Medulla oblongata (tissue), 1 donor: ENCODE results near the gene CDK11B.
A peak's percentile ranks its signal among the peaks of the same experiment; 100 is the strongest.
"Not testable (repeated sequence)": the region's sequence is repeated elsewhere in the genome, so short reads cannot be mapped to it uniquely, and the experiment has no call there.

ENCODE experiments used
- DNase-seq: peaks from one replicate; pipeline ENCODE4 v3.0.0-alpha.2; 2015; ENCODE audit errors: extremely low spot score

Gene CDK11B

DNA sequence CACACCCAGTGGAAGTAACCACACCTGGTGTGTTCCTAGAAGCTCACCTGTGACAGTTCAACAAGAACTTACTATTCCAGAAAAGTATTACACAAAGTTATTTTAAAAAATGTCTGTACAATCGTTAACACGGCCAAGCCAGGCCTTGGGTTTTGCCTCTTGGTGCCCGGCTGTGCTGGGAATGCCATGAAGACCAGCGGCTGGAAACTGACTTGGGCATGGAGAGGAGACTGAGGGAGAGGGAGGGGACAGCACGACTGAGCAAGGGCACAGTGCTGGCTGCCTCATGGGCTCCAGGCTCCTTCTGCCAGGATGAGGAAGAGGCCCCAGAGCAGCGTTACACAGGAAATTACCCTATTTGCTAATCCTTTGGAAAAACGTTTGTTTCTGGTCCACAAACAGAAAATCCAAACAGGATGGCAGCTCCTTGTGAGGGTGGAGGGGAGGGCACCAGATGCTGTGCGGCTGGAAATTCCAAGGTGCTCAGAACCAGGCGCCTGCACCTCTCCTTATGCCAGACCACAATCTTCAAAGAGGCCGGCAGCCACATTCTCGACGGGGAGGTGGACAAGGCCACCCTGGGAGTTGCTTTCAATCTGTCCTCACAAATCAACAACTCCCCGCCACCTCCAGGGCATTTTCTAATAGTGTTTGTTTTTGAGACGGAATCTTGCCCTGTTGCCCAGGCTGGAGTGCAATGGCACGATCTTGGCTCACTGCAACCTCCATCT lies 4.2 kb upstream of the CDK11B start:
- DNase-seq: not testable (repeated sequence)

DNA sequence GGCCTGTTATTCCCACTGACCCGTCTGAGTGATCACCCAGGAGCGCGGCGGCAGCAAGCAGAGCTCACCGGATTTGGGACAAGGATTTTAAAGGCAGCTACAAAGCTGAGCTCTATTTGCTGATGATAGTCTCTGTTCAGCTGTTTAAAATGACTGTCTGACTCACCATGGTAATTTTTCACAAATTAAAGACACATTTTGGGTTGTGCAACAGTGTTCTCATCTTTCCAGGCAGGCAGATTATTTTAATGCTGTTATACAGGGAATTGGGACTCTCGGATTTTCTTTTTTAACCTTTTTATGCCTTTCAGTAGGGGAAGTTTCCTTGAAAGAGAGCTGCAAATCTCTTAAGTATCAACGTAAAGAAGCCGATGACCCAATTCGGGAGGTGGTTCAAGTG lies 3.6 kb upstream of the CDK11B start:
- not testable (repeated sequence) for DNase-seq

DNA sequence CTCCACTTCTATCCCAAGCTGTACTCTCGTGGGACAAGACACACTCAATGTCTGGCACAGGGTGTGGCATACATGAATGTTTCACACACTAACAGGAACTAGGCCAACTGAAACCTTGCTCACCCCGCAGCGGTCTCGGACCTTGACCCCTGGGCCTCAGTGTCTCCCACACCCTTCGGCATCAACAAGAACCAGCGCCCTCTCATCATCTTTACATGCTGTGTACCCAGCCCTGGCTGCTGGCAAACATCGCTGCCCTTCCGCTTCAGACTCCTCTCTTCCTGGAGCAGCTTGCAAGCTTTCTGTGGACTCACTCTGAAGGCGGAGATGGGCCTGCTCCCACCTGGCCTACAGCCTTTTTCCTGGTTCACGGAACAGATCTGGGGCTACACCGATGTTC lies 10.5 kb downstream of the CDK11B start:
- not testable (repeated sequence) for DNase-seq

DNA sequence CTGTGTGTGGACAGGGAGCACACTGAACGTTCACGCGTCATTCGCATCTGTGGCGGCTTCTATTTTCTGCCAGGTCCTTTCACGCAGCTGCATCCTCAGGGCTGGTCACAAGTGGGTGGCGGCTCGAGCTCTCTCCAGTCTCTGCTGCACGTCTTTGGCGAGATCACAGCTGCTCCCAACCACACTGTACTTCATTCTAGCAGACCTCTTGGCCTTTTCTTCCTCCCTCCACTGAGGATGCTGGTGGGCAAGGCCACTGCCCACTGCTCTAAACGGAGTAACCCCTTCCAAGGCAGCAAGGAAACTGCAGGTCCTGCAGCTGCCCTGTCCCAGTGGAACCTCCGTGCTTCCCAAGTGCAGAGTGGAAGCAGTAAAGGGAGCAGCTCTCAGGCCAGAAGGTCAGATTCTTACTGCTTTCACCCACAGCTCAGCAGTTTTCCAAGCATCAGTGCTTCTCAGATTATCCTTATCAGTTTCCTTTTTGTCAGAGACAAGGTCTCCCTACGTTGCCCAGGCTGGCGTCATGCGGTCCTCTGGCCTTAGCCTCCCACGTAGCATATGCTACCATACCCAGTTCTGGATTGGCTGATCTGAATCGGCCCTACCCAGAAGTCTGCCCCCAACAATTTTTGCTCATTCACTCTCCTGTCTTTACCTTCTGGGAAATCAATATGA lies 11.1 kb downstream of the CDK11B start:
- not testable (repeated sequence) for DNase-seq

DNA sequence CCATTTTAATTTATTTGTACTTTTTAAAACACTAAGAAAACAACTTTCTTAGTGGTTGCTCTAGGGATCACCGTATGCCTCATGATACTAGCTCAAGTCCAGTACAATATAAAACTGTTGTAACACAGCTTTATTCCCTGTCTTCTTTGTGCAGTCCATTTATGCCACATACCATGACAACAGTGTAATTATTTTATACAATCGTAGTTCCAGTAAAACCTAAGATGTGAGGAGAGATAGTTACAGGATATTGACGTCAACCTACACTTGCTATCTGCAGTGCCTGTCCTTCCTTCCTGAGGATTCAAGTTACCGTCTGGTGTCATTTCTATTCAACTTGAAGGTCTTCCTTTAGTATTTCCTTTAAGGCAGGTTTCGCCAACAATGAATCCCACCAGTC lies 12.5 kb downstream of the CDK11B start:
- not testable (repeated sequence) for DNase-seq

DNA sequence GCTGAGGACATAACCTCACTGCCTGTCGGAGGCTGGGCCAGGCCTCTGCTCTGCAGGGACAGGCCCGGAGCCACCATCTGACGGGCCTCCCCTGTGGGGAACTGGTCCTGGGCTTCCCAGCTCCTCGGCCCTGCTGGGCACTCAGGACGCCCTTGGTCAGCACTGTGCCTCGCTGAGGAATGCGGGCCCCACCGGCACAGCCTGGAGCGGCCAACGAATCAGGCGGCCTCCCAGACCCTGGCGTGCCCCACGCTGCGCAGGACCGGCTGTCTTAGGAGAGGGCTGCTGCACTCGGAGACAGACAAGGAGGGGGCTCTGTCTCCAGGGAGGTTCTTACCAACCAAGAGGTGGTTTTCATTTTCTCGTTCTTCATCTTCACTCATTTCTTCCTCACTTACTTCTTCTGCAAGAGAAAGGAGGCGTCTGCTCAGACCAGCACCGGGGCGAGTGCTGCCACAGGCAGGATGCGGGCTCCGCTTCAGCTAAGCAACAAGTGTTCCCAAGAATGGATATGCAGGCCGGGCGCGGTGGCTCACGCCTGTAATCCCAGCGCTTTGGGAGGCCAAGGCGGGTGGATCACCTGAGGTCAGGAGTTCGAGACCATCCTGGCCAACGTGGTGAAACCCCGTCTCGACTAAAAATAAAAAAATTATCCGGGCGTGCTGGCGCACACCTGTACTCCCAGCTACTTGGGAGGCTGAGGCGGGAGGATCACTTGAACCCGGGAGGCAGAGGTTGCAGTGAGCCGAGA lies 17.9 kb downstream of the CDK11B start:
- DNase-seq: not testable (repeated sequence)

DNA sequence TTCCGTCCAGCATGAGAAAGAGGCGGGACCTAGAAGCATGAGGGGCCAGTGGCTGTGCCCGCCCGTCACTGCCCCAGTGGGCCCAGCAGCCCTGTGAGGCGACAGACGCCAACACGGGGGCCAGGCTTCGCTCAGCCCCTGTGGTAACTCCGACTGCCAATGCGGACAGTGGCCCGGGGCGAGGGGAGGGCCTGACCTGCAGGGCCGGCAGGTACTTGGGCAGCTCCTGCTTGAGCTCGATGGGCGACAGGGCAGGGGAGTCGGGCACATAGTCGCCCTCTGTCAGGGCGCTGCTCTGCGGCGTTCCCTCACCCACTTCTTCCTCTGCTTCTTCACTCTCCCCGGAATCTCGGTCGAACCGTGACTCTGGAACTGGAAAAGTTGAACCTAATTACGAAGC lies 18.7 kb downstream of the CDK11B start:
- DNase-seq: not testable (repeated sequence)

DNA sequence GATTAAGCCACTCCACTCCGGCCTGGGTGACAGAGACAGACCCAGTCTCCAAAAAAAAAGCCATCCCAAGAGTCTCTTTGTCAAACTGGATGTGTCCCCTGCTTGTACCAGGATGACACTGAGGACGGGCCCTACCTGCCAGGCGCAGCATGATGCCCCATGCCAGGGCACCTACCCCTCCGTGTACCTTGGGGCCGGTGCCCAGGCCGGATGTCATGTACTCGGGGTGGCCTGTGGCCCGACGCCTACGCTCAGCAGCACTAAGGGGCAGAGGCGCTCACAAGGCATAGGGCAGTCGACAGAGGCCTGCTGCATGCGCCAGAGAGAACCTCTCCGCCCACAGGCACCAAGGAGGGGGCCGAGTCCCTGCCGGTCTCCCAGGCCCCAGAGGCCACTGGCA lies 19.4 kb downstream of the CDK11B start:
- DNase-seq: not testable (repeated sequence)

DNA sequence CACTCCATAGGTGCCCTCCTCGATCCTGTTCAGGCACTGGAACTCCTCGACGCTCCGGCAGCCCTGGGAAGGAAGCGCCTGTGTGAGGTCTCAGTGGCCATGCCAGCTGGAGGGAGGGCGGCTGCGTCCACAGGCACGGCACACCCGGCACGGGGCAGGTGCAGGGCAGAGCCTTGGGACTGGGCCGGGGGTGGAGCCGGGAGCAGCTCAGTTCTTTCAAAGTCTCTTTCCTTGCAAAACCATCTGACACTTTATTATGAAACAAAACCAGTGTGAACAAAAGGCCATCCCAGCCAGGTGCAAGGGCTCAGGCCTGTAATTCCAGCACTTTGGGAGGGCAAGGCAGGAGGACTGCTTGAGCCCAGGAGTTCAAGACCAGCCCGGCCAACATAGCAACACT lies 20.3 kb downstream of the CDK11B start:
- not testable (repeated sequence) for DNase-seq

DNA sequence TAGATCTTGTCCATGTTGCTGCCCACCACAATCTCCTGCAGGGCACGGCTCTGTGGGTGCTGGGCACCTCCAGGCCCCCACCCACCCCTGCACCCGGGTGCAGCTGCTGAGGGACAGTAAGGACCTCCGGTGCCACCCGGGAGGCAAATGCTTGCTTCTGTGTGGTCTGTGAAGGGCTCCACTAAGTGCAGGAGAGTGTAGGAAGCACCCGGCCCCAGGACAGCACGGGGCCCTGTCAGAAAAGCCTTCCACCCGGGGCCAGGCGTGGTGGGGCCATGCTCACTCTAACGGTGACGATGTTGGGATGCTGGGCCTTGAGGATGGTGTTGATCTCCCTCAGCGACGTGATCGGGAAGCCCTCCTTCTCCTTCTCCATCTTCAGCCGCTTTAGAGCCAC lies 21.3 kb downstream of the CDK11B start:
- not testable (repeated sequence) for DNase-seq

DNA sequence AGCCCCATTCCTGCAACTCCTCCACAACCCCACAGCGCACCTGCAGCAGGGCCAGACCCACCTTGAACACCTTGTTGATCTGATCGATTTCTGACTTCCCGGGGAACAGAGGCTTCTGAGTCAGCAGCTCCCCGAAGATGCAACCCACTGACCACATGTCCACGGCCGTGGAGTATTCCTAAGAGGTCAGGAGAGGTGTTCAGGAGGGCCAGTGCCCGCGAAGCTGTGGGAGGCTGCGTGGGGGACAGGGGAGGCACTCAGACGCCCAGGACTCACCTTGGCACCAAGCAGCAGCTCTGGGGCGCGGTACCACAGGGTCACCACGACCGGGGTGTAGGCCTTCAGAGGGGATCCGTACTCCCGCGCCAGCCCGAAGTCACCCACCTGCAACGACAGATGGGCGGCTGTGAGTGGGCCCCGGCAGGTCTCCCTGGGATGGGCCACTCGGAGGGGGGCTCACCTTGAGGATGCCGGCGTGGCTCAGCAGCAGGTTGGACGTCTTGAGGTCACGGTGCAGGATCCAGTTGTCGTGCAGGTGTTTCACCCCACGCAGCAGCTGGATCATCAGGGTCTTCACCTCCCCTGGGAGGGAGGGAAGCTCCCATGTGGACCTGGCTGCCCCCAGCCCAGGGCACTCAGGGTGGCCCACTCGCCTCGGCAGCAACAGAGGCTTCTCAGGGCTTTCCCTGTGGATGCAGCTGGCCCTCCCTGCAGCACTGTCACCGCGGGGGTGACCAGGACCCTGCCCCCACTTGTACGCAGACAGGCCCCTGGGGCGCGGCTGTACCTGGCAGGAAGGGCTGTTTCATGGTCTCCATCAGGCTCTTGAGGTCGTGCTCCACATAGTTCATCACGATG lies 22.0 kb downstream of the CDK11B start:
- not testable (repeated sequence) for DNase-seq

DNA sequence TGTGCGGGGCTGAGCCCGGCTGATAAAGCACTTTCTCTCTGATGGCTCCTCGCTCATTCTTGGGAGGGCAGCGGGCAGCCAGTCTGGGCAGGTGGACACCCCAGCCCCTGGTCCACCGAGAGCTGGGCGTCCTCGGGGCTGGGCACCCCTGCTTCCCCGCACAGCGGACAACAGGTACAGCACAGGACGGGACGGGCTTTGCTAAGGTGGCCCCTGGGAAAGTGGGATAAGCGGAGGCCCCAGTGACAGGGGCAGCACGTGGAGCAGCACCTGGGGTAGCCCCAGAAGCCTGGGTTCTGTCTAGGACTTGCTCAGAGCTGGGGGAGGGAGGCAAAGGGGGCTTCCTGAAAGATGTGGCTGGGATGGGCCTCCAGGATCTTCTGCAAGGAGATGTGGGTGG lies 24.2 kb downstream of the CDK11B start:
- DNase-seq: not testable (repeated sequence)

DNA sequence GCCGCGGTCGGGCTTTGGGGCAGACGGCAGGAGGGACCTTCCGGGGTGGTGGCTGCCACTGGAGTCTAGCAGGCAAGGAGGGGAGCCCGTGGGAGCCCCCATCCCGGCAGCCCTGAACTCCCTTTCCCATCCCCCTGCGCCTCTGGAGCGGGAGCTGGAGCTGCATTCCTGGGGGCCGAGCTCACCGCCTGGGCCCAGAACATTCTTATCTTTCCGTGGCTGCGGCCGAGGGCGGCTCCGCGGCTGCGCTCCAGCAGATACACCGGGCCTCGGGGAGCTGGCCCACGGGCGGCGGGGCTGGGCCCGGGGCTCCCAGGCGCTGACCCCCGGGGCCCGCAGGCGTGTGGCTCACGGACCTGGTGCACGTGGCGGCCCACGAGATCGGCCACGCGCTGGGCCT lies 25.4 kb downstream of the CDK11B start:
- not testable (repeated sequence) for DNase-seq

DNA sequence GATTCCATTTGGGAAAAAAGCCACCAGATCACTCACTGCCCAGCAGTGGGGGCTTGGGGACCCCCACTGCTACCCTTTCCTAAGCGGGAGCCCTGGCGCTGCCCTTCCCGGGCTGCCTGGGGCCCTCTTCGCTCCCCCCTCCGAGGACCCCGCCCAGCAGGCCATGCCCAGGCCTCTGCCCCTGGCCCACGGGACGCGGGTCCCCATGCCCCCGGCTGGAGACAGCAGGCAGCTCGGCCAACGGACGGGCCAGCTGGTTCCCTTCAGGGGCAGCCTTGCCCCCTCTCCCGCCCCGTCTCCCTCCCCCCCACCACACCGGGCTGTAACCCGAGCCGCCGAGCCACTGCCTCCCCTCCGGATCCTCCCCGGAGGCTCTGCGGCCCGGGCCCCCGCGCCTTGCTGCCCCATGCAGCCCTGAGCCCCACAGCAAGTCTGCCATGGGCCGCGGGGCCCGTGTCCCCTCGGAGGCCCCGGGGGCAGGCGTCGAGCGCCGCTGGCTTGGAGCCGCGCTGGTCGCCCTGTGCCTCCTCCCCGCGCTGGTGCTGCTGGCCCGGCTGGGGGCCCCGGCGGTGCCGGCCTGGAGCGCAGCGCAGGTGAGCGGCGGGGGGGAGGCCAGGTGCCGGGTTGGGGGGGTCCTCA lies 26.9 kb downstream of the CDK11B start, which contains the start of gene MMP23B:
MMP23B (plus strand) TSS at position 392 of the 639 bp plus-strand sequence; CDS start at position 438, 46 bp downstream.
- no peak for DNase-seq

DNA sequence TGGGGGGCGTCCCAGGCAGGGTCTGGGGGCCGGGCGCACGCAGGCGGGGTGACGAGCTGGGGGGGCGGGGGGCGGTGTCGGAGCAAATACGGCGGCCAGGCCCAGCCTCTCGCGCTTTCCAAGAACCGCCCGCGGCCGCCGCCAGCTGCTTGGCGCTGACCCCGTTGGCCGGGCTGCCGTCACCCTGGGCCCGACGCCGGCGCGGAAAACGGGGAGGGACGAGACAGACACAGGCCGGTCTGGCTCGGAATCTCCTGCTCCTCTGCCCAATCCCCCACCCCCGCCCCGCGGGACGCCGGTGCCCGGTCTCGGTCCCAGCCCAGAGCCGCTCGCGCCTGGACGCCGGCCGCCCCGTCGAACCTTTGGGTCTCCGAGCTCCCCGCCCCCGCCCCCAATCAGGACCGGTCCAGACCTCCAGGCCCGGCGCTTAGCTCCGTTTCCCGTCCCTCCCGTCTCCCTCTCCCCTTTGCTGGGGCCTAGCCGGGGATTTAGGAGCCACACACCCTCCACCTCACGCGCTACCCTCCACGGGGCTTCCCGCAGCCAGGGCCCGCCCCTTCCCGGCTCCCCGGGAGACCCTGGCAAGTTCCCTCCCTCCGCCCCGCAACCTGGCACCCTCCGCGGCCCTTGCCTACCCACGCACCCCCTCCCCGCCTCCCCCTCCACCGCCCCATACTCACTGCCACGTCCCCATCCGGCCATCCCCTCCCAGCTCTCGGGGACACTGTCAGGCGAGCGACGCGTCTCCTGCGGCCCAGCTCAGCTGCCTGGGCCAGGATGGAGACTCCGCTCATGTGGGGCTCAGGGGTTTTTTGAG lies 27.6 kb downstream of the CDK11B start:
- peak; percentile 24 for DNase-seq

DNA sequence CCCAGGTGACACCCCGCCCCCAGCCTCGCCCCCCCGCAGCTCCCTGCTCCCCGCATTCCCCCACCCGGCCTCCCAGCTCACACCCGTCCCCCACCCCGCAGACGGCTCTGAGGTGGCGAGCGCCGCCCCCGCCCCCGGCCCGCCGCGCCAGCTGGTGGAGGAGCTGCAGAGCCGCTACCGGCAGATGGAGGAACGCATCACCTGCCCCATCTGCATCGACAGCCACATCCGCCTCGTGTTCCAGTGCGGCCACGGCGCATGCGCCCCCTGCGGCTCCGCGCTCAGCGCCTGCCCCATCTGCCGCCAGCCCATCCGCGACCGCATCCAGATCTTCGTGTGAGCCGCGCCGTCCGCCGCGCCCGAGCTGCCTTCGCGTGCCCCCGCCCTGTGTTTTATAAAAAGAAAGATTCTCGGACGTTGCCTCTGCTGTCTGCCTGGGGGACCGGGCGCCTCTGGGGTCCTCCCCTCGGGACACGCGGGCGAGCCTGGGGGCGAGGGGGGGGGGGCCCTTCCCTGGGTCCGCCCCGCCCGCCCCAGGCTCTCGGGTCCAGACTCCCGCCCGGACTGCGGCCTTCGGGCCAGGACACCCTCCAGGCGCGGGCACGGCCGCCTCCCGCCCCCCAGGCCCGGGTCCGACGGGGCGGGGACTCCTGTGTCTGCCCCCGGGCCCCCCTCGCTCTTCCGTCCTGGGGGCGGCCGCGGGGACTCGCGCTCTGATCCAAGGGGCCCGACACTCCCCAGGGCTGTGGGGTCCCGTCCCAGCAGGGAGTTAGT lies 28.4 kb downstream of the CDK11B start:
- DNase-seq: no peak

DNA sequence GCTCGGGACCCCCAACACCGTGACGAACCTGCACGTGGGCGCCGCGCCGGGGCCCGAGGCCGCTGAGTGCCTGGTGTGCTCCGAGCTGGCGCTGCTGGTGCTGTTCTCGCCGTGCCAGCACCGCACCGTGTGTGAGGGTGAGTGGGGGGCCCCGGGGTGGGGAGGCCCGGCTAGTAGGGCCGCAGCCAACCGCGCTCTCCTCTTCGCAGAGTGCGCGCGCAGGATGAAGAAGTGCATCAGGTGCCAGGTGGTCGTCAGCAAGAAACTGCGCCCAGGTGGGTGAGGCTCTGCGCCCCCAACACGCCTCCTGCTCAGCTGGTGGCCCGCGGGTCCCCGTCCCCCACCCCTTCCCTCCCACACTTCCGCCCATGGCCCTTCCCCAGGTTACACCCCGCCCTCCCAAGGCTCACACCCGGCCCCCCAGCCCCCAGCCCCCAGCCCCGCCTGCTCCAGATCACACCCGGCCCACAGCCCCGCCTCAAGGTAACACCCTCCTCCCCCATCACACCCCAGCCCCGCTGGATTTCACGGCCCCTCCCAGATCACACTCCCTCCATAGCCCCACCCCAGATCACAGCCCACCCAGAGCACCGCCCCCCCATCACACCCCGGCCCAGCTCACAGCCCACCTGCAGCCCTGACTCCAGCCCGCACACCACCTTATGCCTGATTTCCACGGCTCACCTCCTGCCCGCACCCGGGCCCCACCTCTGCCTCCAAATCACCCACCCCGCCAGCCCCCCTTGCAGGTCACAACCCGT lies 29.2 kb downstream of the CDK11B start:
- no peak for DNase-seq

DNA sequence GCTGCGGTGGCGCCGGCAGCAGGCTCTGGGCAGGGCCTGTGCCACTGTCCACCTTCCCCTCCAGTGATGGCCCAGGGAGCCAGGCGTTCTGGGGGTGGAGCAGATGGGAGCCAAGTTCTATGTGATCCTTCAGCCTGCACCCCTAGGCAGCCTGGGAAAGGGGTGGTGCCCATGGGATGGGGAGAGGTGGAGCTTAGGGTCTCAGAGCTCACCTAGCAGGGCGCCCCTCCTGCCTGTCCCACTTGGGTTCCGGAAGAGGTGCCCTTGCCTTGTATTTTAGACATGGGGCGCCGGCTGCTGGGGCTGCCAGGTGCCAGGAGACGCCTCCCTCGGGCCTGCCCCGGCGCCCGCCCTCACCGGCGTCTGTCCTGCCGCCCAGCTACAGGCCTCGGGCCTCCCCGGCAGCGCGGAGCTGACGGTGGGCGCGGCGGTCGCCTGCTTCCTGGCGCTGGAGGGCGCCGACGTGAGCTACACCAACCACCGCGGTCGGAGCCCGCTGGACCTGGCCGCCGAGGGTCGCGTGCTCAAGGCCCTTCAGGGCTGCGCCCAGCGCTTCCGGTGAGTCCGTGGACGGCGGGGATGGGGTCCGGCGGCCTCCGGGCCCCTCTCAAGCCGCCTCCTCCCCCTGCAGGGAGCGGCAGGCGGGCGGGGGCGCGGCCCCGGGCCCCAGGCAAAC lies 29.9 kb downstream of the CDK11B start:
- no peak for DNase-seq
